NCI-H128 (cell line): ENCODE data around the gene TEX53.

Source experiments
- DNase-seq: peaks from one replicate; lab custom pipeline; 2025; ENCODE audit not compliant: unreplicated experiment; lab: John Stamatoyannopoulos, UW

The TEX53 gene

DNA sequence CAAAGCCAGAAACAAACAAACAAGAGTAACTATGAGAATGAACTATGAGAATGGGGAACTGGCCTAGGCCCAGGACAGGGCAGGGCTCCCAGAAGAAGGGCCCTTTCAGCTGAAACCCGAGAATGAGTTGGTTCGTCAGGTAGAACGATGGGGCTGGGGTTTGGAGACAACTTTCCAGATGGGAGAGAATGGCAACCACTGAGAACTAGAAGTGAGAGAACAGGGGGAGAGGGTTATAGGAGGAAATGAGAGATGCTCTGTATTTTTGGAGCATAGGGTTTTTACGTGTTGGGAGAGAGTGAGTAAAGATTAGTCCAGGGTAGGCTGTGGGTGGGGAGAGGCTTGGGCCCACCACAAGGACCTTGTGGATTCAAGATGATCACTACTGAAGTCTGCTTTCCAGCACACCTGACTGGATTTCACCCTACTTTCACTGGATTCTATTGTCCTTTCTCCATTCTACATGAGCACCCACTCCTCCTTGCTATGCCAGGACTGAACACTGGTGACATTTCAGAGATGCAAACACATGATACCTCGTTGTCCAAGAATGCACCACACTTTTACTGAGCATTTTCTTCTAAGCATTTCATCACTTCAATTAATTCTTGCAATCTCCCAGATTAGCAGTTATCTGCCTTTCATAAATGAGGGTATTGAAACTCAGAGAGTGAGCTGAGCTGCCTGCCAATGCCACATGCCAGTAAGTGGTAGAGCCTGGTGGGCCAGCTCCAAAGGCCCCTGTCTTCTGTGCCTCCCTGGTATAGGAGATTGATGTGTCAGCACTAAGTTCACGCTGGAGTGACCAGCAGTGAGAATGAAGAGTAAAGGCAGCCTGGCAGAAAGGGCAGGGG, 49.7 kb downstream of the TEX53 start:
- no peak for DNase-seq

GRCh38 chr9:114606597-114607207, 50.9 kb downstream of the TEX53 start:
- DNase-seq = no peak
